ENCODE measurements around the gene ZNF646.
A peak's percentile ranks its signal among the peaks of the same experiment; 100 is the strongest.
"Not testable (repeated sequence)": the region's sequence is repeated elsewhere in the genome, so short reads cannot be mapped to it uniquely, and the experiment has no call there.

ZNF646 gene

GRCh38 chr16:31084584-31085302 is 10.5 kb downstream of the ZNF646 start:
- no peak for DNase-seq

GRCh38 chr16:31085411-31085810 is 11.2 kb downstream of the ZNF646 start:
- DNase-seq: no peak

DNA sequence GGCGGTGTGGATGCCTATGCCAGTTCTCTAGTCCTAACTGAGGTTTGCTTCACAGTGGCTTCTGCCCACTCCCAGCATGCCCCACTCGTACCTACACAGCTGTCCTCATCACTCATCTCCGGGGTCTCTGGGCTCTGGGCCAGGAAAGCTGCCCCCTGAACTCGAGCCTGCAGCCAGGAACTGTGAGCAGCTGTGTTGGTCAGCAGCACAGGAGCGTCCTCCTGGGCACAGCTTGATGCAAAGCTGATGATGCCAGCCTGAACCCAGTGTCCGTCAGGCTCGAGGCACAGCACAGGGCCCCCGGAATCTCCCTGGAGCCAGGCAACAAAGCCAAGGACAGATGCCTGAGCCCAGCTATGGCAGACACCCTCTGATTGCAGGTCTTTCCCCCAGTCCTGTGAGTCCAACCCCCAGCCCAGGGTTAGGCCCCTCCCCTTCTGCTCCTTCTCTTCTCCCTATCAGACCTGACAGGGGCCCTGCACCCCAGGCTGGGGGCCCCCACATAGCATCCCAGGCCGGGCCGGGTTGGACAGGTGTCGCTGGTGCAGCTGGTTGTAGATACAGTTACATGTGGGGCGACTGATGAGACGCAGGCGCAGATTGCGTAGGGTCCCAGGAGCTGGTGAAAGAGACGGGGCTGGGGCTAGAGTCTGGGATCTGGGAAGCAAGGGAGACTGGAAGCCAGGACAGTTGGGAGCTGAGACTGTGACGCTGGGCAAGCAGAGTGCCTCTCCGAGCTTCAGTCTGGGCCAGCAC is 11.8 kb downstream of the ZNF646 start:
- no peak for DNase-seq

- DNase-seq: no peak
Measured at GRCh38 chr16:31086629-31086906, 12.3 kb downstream of the ZNF646 start.

GRCh38 chr16:31087481-31087880 is 13.3 kb downstream of the ZNF646 start:
- no peak for DNase-seq

DNA sequence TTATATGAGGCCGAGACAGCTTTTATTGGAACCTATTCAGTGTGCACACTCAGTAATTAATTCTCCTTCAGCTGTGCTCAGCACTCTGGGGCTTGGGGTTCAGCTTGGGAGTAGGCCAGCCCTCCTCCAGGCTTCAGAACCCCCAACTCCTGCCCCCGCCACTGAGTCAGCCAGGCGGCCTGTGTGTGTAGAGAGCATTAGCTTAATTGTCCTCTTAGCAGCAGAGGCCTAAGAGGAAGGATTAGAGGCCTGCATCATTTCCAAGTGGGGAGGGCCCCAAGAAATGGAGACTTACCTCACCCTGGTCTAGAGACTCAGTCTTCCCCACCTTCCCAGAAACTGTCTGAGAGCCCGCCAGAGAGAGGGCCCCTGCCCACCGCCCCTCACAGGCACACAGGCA is 13.7 kb downstream of the ZNF646 start:
- no peak for DNase-seq

DNA sequence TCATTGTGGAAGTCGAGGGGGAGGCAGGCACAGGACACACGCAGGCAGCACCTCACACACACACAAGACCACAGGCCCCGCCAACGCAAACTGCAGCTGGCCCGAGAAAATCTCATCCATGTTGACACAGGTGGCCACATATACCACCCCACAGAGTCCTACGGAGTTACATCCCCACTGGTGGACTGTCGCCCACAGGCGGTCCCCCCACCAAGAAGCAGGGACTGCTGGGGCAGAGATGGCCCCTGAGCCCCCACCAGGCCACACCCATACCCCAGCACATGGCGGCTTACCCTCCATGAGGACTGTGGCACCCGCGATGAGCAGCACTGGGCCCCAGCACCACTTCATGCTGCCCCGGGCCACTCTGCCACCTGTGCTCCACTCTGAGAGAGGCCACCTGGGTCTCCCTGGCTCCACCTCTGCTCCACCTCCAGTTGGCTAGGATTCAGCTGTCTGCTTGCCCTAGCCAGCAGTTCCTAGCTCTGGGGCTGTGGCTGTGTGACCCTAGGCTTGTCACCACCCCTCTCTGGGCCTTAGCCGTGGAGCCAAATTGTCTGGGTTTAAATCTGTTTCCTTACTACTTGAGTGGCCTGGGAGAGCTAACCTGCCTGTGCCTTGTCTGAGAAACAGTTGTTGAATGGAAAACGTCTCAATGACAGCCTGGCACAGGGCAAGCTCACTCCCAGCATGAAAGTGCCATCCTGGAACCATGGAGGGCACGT is 14.4 kb downstream of the ZNF646 start, which contains the start of gene PRSS53:
Gene PRSS53 (minus strand): TSS at position 485 of the 725 bp plus-strand sequence. CDS start 134 bp downstream, at position 351.
- DNase-seq: no peak

DNA sequence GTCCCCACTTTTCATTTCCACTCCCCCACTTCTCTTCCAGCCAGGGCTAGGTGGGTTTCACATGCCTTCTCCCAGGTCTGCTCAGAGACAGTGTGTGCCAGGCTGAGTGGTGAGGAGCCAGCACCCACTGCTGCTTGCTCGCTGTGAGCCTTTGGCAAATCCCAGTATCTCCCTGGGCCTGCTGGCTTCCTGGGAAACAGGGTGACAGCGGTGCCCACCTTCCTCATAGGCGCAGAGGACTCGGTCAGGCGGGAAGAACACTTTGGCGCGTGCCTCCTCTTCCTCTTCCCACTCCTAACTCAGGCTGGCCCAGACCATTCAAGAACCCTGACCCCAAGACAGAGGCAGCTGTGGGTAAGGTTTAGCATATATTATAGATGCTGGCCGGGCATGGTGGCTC is 15.0 kb downstream of the ZNF646 start:
- DNase-seq: no peak

DNA sequence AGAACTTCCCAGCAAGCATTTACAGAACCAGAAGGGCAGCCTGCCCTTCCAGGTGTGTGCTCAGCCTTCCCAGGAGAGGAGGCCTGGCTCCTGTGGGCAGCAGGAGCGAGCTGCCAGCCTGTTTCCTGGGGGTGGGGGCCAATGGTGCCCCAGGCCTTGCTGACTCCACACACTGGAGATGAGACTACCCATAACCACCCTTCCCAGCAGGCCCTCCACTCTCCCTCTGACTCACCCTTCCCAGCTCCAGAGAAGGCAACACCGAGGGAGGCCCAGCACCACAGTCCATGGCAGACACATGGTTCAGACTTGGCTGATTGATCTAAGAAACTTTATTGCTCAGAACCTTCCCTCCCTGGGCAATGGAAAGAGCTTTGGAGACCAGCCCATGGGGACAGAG is 16.3 kb downstream of the ZNF646 start:
- no peak for DNase-seq

- DNase-seq: no peak
Measured at GRCh38 chr16:31092330-31092729, 18.1 kb downstream of the ZNF646 start.

- DNase-seq: no peak
Measured at GRCh38 chr16:31093132-31093703, 19.0 kb downstream of the ZNF646 start.

DNA sequence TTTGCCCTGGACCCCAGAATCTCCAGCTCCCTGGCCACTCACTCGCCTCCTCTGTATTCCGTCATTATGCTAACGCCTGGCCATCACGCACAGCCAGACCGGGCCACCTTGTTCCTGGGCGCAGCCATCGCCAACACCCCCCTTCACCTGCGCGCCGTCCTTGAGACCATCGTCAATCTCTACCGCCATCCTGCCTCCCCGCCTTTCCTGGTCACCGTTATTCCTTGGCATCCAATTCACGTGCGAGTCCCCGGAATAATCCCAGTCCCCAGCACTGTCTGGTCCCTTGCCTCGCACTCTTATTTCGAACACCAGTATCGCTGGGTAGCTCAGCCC is 19.8 kb downstream of the ZNF646 start:
- no peak for DNase-seq

DNA sequence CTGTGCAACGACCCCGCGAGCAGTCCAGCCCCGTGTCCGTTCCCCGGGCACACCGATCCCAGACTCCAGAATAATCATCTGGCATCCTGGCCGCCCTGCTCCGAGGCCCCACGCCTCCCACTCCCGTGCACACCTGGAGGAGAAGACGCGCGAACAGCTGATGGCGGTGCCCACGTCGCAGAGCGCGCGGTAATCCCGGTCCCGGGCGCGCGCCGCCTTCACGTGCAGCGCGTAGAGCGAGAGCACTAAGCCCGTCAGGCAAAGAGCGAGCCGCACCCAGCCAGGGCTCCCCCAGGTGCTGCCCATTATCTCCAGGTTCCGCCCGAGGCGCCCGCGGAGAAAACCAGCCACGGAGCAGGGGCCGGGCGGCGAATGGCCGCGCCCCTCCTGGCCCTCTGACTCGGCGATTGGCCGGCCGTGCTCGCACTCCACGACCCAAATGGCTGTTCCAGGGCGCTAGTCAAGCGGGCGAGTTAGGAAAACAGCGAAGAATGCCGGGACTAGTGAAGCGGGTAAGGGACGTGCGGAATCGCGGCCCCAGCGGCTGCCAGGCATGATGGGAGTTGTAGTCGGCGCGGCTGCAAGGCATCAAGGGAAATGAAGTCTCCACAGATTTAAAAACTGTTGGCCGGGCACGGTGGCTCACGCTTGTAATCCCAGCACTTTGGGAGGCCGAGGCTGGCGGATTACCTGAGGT is 20.4 kb downstream of the ZNF646 start, which contains the start of gene VKORC1:
Gene VKORC1 (minus strand): TSS at position 374 of the 697 bp plus-strand sequence. CDS start 68 bp downstream, at position 306.
- peak; percentile 91 for DNase-seq

- no peak for DNase-seq
Measured at GRCh38 chr16:31099860-31100638, 25.8 kb downstream of the ZNF646 start.

- DNase-seq: not testable (repeated sequence)
Measured at GRCh38 chr16:31100876-31101641, 26.8 kb downstream of the ZNF646 start.

GRCh38 chr16:31105677-31106213 is 31.5 kb downstream of the ZNF646 start:
- peak; percentile 83 for DNase-seq

- no peak for DNase-seq
Measured at GRCh38 chr16:31106509-31107464, 32.6 kb downstream of the ZNF646 start.

- no peak for DNase-seq
Measured at GRCh38 chr16:31107465-31107867, 33.2 kb downstream of the ZNF646 start.

GRCh38 chr16:31108035-31108793 is 34.0 kb downstream of the ZNF646 start, which contains the start of gene BCKDK:
BCKDK (plus strand) TSS chr16:31108386; CDS start chr16:31109224, 838 bp downstream.
- DNase-seq: peak; percentile 67
